ENCODE measurements around the gene KCNG4. TPM values are rescaled to one million over a fixed set of nuclear protein-coding genes. Genes with fewer than 3 reads are reported as not detected.

KCNG4 gene, protein sequence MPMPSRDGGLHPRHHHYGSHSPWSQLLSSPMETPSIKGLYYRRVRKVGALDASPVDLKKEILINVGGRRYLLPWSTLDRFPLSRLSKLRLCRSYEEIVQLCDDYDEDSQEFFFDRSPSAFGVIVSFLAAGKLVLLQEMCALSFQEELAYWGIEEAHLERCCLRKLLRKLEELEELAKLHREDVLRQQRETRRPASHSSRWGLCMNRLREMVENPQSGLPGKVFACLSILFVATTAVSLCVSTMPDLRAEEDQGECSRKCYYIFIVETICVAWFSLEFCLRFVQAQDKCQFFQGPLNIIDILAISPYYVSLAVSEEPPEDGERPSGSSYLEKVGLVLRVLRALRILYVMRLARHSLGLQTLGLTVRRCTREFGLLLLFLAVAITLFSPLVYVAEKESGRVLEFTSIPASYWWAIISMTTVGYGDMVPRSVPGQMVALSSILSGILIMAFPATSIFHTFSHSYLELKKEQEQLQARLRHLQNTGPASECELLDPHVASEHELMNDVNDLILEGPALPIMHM
- total RNA-seq: not detected
- not detected for polyA plus RNA-seq
- total RNA-seq: not detected

DNA sequence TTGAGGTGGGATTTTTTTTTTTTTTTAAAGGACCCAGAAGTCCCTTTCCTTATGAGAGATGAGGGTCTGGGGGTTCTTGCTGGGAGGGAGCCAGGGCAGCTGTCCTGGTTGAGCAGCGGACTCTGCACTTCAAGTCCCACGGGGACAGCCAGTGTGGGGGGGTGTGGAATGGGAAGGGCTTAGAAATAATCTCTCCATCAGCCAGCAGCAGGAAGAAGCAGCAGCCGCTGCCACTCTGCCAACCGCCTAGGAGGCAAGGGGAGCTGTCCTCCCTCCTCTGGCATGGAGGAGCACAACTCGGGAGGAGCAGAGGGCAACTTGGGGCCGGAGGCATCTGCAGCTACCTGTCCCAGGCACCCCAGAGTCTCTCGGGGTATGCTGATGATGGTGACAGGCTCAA is at the start of gene KCNG4:
Gene KCNG4, minus strand, starts transcription at position 104 of the 400 bp plus-strand sequence. CDS start 2,527 bp downstream, outside the sequence.
- no peaks in the 10 kb centered on the region for H3K9me3 ChIP-seq (ENCODE audit: control insufficient read depth in 2 of 3, low read length in 3 of 3)
- H3K27ac ChIP-seq (ENCODE audit: low read depth, low read length): no peak within 1 kb of the TSS
- Mint-ChIP-seq H3K27ac (peak within 1 kb of the TSS in 1 of 9 donors; percentile 16), H3K4me3 (no peak within 1 kb of the TSS), H3K9me3 (peaks cover 0 to 10% (median 3%) of the 10 kb centered on the region in 11 donors), H3K4me1 (no peaks in the 10 kb centered on the region), H3K27me3 (peaks cover 30 to 42% (median 39%) of the 10 kb centered on the region in 5 donors), H3K36me3 (peaks cover 0 to 13% (median 0%) of the 10 kb centered on the region in 5 donors)
- no peaks in the 10 kb centered on the region for H3K36me3 ChIP-seq (ENCODE audit: control insufficient read depth in 2 of 3, insufficient read depth in 3 of 3, low read length in 3 of 3)
- no peaks in the 10 kb centered on the region for H3K4me1 ChIP-seq (ENCODE audit: control insufficient read depth in 2 of 2, insufficient read depth in 2 of 2, low read length in 2 of 2)
- no peak within 1 kb of the TSS for H3K4me3 ChIP-seq (ENCODE audit: low read length)
- peaks cover 0 to 3% of the 10 kb centered on the region in 2 donors for H3K27me3 ChIP-seq (ENCODE audit: control insufficient read depth in 2 of 2, insufficient read depth in 2 of 2, low read length in 2 of 2)
- CTCF ChIA-PET: no interaction called here
- ATAC-seq (no peak), DNase-seq (no peak)
- POLR2A ChIA-PET: no interaction called here
- intact Hi-C loops (cut with micrococcal nuclease): no loop called here

DNA sequence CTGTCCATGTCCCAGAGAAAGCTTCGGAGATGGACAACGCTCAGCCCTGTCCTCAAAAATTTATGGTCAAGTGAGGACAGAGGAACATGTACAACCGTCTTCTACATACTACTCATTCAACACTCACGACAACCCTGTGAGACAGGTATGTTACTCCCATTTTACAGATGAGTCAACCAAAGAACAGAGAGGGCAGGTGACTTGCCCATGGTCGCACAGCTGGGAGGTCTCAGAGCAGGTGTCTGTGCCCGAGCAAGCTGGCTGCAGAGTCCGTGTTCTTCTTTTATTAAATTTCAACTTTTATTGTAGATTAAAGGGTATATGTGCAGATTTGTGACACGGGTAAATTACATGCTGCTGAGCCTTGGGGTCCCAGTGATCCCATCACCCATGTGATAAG is 49.1 kb upstream of the KCNG4 start:
- Histone ChIP-seq H3K36me3 (ENCODE audit: control insufficient read depth in 2 of 3, insufficient read depth in 3 of 3, low read length in 3 of 3) (no peaks in the 10 kb centered on the region), H3K4me3 (ENCODE audit: low read length) (no peak overlapping the region), H3K4me1 (ENCODE audit: control insufficient read depth in 2 of 2, insufficient read depth in 2 of 2, low read length in 2 of 2) (no peaks in the 10 kb centered on the region), H3K27me3 (ENCODE audit: control insufficient read depth in 2 of 2, insufficient read depth in 2 of 2, low read length in 2 of 2) (no peaks in the 10 kb centered on the region), H3K9me3 (ENCODE audit: control insufficient read depth in 2 of 3, low read length in 3 of 3) (no peaks in the 10 kb centered on the region), H3K27ac (ENCODE audit: low read depth, low read length) (no peak overlapping the region)
- Mint-ChIP-seq H3K27ac (no peak overlapping the region), H3K9me3 (no peaks in the 10 kb centered on the region), H3K27me3 (peaks cover 19 to 37% (median 25%) of the 10 kb centered on the region in 5 donors), H3K4me1 (peaks cover 0 to 4% (median under 1%) of the 10 kb centered on the region in 7 donors), H3K36me3 (peaks cover 0 to 4% (median 0%) of the 10 kb centered on the region in 5 donors), H3K4me3 (no peak overlapping the region)
- CTCF ChIA-PET: no interaction called here
- DNase-seq (no peak), ATAC-seq (no peak)
- intact Hi-C loops (cut with micrococcal nuclease): no loop called here
- POLR2A ChIA-PET: no interaction called here

DNA sequence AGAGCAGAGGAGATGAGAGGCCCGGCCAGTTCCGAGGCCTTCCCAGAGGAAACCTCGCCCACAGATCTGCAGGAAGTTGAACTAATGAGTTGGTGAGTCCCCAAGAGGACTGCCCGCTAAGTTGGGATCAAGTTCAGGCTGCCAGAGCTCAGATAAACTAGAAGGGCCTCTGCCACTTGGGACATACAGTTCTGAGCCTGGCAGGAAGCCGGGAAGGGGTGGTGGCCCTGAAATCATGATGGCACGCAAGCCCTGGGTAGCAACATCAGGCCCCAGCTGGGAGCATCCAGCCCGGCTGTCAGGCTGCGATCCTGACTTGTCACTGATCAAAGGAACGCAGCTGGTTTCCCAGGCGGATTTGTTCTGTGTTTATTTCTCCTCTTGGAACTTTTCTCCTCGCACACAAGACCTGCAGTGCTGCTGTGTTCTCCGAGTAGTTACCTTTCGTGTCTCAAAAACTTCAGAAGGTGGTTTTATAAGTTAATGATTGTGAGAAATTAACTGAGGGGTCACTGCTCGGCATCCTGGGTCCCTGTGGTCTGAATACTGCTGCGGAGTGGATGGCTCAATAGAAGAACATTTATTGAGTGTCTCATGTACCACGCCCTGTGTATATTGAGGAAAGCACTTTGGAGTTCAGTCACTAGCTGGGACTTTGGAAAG is 46.9 kb upstream of the KCNG4 start:
- H3K4me3 Mint-ChIP-seq: no peak overlapping the region
- peaks cover 0 to under 1% (median 0%) of the 10 kb centered on the region in 7 donors for H3K4me1 Mint-ChIP-seq
- no peak overlapping the region for H3K27ac ChIP-seq (ENCODE audit: low read depth, low read length)
- no peak overlapping the region for H3K4me3 ChIP-seq (ENCODE audit: low read length)
- ChIA-PET POLR2A (no interaction called here), CTCF (no interaction called here)
- no peaks in the 10 kb centered on the region for H3K27me3 ChIP-seq (ENCODE audit: control insufficient read depth in 2 of 2, insufficient read depth in 2 of 2, low read length in 2 of 2)
- peaks cover 16 to 30% (median 17%) of the 10 kb centered on the region in 5 donors for H3K27me3 Mint-ChIP-seq
- ATAC-seq: no peak
- DNase-seq: no peak
- no peak overlapping the region for H3K27ac Mint-ChIP-seq
- H3K9me3 Mint-ChIP-seq: no peaks in the 10 kb centered on the region
- H3K9me3 ChIP-seq (ENCODE audit: control insufficient read depth in 2 of 3, low read length in 3 of 3): no peaks in the 10 kb centered on the region
- H3K36me3 Mint-ChIP-seq: peaks cover 0 to 4% (median 0%) of the 10 kb centered on the region in 5 donors
- H3K36me3 ChIP-seq (ENCODE audit: control insufficient read depth in 2 of 3, insufficient read depth in 3 of 3, low read length in 3 of 3): no peaks in the 10 kb centered on the region
- no peaks in the 10 kb centered on the region for H3K4me1 ChIP-seq (ENCODE audit: control insufficient read depth in 2 of 2, insufficient read depth in 2 of 2, low read length in 2 of 2)
- intact Hi-C loops (cut with micrococcal nuclease): no loop called here

DNA sequence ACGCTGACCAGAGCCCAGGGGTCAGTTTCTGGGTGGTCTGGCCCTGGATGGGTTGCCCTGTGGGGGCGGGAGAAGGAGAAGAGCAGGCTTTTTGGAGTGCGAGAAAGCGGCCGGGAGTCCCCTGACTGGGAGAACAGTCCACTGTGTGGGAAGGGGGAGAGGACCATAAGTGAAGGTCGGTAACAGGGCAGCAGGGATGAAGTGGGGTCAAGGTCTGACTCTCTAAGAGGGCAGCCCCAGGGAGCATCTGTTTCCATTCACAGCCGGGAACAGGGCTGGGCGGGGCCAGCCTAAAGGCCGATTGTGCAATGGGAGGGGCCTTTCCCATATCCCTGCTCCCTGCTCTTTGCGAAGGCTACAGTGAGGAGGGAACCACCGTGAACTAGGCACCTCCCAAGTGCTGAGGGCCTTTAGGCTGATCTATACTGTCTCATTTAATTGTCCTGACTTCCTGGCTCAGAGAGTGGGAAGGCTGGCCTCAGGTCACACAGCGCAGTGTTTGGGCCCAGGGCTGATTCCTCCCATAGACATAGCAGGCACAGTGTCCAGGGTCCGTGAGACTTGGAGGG is 44.4 kb upstream of the KCNG4 start:
- Mint-ChIP-seq H3K27me3 (peaks cover 8 to 17% (median 12%) of the 10 kb centered on the region in 5 donors), H3K4me3 (no peak overlapping the region), H3K27ac (no peak overlapping the region), H3K36me3 (no peaks in the 10 kb centered on the region), H3K4me1 (no peaks in the 10 kb centered on the region), H3K9me3 (peaks cover 0 to 1% (median 0%) of the 10 kb centered on the region in 11 donors)
- no peaks in the 10 kb centered on the region for H3K36me3 ChIP-seq (ENCODE audit: control insufficient read depth in 2 of 3, insufficient read depth in 3 of 3, low read length in 3 of 3)
- POLR2A ChIA-PET: no interaction called here
- no peaks in the 10 kb centered on the region for H3K4me1 ChIP-seq (ENCODE audit: control insufficient read depth in 2 of 2, insufficient read depth in 2 of 2, low read length in 2 of 2)
- no peaks in the 10 kb centered on the region for H3K27me3 ChIP-seq (ENCODE audit: control insufficient read depth in 2 of 2, insufficient read depth in 2 of 2, low read length in 2 of 2)
- no peaks in the 10 kb centered on the region for H3K9me3 ChIP-seq (ENCODE audit: control insufficient read depth in 2 of 3, low read length in 3 of 3)
- DNase-seq (no peak), ATAC-seq (no peak)
- CTCF ChIA-PET: no interaction called here
- no peak overlapping the region for H3K4me3 ChIP-seq (ENCODE audit: low read length)
- H3K27ac ChIP-seq (ENCODE audit: low read depth, low read length): no peak overlapping the region
- intact Hi-C loops (cut with micrococcal nuclease): no loop called here

DNA sequence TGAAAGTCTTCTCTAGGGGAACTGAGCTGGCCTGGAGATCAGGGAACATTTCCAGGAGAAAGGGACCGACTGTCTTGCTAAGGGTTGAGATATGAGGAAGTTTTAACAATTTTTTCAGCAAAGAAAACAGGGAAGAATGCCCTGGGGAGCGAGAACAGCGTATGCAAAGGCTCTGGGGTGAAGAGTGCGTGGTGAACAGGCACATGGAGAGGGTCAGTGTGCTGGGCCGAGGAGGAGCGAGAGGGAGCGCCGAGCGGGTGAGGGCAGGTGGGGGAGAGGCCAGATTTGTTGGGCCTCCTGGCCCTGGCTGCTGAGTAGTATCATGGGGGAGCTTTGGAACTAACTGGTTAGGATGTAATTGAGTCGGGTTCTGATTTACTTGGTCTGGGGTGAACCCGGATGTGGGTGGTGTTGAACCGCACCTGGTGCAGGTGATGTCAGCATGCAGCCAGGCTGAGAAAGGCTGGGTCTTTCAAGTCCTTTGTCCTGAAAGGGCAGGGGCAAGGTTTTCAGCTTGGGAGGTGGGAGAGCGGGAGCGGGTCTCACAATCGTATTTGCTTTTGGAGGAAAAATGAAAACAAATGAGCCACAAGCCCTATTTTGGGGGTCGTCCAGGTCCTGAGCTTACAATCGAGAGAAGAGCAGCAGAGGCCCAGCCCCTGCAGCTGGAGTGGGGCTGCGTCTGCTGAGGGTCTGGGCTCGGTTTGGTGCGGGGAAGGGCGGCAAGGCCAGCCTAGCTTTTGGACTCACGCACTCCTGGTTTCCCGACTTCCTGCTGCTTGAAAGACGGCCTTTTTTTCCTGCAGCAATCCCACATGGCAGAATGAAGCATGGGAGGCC is 43.7 kb upstream of the KCNG4 start:
- CTCF ChIA-PET: no interaction called here
- Histone ChIP-seq H3K9me3 (ENCODE audit: control insufficient read depth in 2 of 3, low read length in 3 of 3) (no peaks in the 10 kb centered on the region), H3K27ac (ENCODE audit: low read depth, low read length) (no peak overlapping the region), H3K27me3 (ENCODE audit: control insufficient read depth in 2 of 2, insufficient read depth in 2 of 2, low read length in 2 of 2) (no peaks in the 10 kb centered on the region), H3K4me3 (ENCODE audit: low read length) (no peak overlapping the region), H3K4me1 (ENCODE audit: control insufficient read depth in 2 of 2, insufficient read depth in 2 of 2, low read length in 2 of 2) (no peaks in the 10 kb centered on the region), H3K36me3 (ENCODE audit: control insufficient read depth in 2 of 3, insufficient read depth in 3 of 3, low read length in 3 of 3) (no peaks in the 10 kb centered on the region)
- Mint-ChIP-seq H3K4me3 (no peak overlapping the region), H3K27ac (peak overlapping the region in 1 of 9 donors; percentile 54), H3K27me3 (peaks cover 4 to 17% (median 11%) of the 10 kb centered on the region in 5 donors), H3K4me1 (no peaks in the 10 kb centered on the region), H3K9me3 (peaks cover 0 to 1% (median 0%) of the 10 kb centered on the region in 11 donors), H3K36me3 (no peaks in the 10 kb centered on the region)
- intact Hi-C loops (cut with micrococcal nuclease): no loop called here
- ATAC-seq: no peak
- DNase-seq: no peak
- POLR2A ChIA-PET: no interaction called here

DNA sequence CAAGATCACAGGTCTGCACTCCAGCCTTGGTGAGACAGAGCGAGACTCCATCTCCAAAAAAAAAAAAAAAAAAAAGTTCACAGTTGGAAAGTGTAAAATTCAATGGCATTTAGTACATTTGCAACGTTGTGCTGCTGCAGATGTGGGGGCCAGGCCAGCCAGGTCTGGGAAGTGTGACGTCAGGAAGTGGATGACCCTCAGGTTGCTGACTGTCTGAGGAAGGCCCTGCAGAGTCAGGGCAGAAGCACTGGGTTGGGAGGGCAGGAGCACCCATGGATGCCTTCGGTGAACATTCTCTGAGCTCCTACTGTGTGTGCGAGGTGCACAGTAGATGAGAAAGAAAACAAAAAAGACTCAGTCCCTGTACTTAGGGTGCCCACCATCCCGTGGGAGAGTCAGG is 42.7 kb upstream of the KCNG4 start:
- H3K4me3 Mint-ChIP-seq: no peak overlapping the region
- CTCF ChIA-PET: no interaction called here
- Histone ChIP-seq H3K27me3 (ENCODE audit: control insufficient read depth in 2 of 2, insufficient read depth in 2 of 2, low read length in 2 of 2) (no peaks in the 10 kb centered on the region), H3K9me3 (ENCODE audit: control insufficient read depth in 2 of 3, low read length in 3 of 3) (no peaks in the 10 kb centered on the region), H3K27ac (ENCODE audit: low read depth, low read length) (no peak overlapping the region), H3K4me1 (ENCODE audit: control insufficient read depth in 2 of 2, insufficient read depth in 2 of 2, low read length in 2 of 2) (no peaks in the 10 kb centered on the region), H3K36me3 (ENCODE audit: control insufficient read depth in 2 of 3, insufficient read depth in 3 of 3, low read length in 3 of 3) (no peaks in the 10 kb centered on the region), H3K4me3 (ENCODE audit: low read length) (no peak overlapping the region)
- POLR2A ChIA-PET: no interaction called here
- no peak for DNase-seq
- H3K4me1 Mint-ChIP-seq: no peaks in the 10 kb centered on the region
- no peak for ATAC-seq
- H3K27ac Mint-ChIP-seq: no peak overlapping the region
- intact Hi-C loops (cut with micrococcal nuclease): no loop called here
- H3K27me3 Mint-ChIP-seq: peaks cover 0 to 10% (median 5%) of the 10 kb centered on the region in 5 donors
- no peaks in the 10 kb centered on the region for H3K36me3 Mint-ChIP-seq
- peaks cover 0 to 1% (median 0%) of the 10 kb centered on the region in 11 donors for H3K9me3 Mint-ChIP-seq

Measured in naive thymus-derived CD4-positive, alpha-beta T cell (primary cell).